AG08396 (cell line): ENCODE measurements around the gene NTRK1.

Source experiments
- DNase-seq: peaks from one replicate; pipeline ENCODE4 v3.0.0; 2012; ENCODE audit warnings: low spot score, mixed read lengths

The NTRK1 gene

DNA sequence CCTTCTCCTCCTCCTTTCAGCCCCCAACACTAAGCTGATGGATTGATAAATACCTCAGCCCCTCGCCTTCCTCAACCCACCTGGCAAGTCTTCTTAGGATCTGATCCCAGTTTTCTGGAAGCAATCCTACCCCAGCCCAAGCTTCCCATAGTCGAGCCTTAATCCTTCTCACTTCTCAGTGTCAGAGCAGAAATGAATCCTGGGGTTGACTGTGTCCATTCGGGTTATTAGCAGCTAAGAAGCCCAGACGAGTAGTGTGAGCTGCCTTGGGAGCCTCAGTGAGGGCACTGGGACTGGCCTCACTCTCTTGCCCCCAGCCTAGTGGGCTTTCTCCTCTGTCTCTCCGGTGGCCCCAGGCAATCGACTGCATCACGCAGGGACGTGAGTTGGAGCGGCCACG, 20.4 kb downstream of the NTRK1 start:
- no peak for DNase-seq

DNA sequence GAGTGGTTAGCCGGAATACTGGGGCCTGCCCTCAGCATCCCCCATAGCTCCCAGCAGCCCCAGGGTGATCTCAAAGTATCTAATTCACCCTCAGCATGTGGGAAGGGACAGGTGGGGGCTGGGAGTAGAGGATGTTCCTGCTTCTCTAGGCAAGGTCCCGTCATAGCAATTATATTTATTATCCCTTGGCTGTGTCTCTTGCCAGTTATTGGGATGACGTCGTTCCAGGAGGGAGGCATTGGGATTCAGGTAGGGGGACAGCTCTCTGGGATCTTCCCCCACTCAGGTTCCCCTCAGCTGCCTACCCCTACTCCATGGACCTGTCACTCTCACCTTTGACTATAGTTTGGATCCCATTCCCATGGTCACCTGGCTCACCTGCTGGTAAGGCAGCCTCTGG, 21.0 kb downstream of the NTRK1 start:
- no peak for DNase-seq

DNA sequence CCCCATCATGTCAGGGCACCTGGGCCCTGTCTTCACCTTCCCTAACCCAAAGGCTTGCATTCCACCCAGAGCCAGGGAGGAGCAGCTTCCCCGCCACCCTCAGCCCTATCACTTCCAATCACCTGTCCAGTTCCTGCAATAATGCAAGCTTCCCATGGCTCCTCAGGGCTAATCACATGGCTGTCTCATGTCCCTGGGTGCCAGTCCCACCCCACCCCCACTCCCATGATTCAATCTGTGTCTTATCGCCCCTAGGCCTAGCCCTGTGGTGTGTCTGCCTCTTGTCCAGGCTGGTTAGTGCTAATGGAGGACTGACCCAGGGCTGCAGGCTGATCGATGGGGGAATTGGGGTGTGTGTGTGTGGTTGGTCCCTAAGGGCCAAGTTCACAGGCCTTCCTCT, 21.9 kb downstream of the NTRK1 start:
- DNase-seq = no peak

DNA sequence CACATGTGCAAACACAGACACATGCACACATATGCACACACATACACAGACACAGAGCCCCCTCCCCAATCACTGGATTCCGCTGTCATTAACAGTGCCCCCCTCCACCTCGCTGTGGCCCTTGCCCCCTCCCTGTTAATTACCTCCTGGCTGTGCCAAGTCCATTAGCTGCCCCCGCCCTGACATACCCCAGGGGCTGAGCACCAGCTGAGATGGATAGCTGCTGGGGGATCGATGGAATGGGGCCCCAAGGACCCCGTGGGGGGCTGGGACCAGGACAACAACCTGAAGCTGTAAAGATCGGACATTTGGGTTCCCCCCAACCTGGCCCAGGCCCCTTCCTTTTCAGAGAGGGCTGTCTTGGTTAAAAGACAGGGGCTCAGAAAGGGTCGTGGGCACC, 23.3 kb downstream of the NTRK1 start:
- no peak for DNase-seq

DNA sequence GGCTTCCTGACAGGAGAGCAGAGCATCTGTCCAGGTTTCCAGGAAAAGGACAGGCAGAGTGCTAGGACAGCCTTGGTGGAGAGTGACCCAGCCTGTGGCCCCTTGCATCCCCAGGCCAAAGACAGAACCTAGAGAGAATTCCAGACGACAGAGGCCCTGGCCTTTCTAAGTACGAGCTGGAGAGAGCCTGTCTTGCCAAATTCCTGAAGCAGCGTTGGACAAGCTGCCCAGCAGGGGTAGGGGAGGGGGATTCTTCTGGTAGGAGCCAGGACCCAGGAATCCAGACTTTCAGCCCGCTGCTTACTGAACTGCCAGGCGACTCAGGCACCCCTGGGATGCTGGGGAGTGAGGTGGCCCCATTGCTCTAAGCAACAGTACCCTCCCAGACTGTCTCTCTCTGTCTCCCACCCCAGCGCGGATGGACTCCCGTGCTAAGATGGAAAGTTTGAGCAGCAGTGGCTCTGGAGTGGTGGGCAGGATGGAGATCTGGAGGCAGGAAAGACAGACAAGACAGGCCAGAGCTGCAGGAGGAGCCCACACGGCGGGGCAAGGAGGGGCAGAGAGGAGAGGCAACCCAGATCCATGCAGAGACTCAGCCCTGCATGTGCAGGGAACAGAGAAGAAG, 24.0 kb downstream of the NTRK1 start:
- DNase-seq = no peak

DNA sequence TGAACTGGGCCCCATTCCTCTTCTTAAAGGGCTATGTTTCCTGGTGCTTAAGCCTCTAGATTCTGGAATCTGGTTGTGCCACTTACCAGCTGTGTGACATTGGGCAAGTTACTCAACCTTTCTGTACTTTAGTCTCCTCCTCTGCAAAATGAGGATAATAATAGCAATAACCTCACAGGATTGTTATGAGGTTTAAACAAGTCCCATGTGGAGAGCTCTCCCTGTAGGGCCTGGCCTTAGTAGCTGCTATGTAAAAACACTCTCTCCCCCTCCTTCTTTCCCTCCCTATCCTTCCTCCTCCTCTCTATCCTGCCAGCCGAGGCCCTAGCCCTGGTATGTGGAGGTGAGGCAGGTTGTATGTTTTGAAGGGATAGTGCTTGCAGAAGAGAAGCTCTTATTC, 24.6 kb downstream of the NTRK1 start:
- DNase-seq = no peak

DNA sequence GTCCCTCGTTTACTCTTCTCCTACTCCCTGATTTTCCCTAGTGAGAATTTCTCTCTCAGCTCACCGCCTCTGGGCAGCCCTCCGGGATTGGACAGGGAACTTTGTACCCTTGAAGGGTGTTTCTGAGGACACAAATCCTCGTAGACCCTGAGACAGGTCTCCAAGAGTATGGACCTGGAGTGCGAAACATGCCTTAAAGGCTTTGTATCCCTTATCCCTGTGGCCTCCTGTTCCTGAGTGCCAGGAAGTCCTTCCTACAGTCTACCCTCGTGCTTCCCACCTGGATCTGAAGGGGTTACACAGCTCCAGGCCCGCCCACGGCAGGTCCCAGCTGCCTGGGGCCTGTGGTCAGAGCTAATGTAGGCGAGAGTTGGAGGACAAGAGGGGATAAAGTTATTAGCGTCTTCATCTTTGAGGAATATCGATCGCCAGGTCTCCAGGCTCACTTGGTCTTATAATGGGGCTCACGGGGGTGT, 25.3 kb downstream of the NTRK1 start:
- DNase-seq = no peak

DNA sequence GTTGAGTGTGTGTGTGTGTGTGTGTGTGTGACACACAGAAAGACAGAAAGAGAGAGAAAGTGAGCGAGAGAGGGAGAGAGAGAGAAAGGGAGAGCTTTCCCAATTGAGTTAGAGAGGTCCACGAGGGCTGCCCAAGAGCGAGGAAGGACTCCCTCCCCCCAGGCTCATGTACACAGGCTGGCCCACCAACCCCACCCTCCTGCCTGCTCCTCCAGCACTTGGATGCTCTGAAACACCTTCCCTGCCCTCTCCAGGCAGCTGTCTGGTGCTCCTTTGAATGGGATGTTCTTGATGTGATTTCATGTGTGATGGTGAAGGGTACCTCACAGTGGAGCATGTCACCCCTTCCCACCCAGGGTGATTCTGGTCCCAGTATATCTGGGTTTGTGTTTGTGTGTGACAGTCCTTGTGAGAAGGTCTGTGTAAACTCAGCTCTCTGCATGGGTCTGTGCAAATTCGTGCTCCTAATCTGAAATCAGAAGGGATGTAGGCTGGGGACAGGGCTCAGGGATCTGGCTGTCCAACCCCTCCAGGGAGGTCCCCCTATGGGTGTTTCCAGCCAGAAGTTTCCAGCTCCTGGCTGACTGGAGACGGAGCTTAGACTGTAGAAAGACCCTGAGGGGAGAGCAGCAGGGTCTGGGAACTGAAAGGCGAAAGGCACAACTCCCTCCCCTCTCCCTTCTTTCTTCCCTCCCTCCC, 26.1 kb downstream of the NTRK1 start:
- no peak for DNase-seq

DNA sequence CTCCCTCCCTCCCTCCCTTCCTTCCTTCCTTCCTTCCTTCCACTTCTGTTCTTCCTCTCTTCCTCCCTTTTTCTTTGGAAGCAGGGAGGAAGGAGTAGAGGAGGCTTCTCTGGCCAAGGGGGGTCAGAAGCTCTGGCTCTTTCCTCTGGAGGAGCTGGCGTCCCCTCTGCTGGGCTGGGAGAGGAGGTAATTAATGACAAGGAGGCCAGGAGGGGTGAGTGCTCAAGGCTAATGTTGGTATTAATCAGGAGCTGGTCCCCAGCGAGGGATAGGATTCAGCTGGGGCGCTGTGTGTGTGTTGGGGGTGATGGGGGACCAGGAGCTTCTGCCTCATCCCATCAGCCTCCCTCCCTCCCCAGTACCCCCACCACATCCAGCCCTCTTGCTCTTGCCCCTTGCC, 26.7 kb downstream of the NTRK1 start:
- DNase-seq = no peak

DNA sequence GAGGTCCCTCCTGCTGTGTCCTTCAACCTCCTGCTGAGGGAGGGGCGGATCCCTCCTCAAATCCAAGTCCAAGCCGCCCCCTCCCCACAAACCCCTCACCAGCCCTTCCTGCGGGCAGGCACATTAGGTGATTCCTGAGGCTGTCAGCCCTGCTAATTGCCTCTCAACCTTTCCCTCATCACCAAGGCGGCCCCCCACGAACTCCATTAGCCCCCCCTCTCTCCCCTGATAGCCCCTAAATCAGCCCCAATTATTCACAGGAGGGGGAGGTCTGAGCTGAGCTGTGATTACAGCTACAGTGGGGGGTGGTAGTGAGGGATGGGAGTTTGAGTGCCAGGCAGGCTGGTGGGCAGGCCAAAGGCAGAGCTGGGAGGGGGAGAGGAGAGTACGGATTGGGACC, 27.1 kb downstream of the NTRK1 start:
- no peak for DNase-seq

DNA sequence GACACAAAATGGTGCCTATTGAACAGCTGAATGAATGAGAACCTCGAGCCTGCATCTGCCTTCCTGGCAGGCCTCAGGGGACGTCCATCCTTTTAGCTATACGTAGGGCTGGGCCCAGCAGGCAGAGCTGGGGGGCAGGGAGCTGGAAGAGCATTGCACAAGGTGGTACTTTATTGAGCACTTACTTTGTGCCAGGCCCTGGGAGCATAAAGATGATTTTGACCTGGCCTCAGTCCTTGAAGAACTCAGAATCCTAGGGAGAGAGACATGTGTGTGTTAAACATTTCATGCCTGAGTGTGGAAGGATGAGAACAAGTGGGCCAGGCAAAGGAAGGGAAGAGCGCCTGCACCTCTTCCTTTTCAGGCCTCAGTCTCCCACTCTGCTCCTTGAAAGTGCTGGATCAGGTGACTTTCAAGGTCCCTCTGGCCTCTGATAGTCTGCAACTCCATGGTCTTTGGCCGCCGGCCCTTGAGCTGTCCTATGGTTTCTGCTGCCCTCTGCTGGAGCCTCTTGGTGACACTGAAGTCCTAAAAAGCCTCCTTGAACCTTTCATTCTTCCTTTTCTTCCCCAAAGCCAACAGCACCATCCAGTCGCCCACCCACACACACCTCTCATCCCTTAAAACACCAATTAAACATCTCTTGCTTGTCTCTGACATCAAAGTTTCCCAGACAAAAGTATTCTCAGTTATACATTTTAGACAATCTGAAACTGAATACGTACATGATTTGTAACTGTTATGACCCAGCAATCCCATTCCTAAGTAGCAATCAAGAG, 29.3 kb downstream of the NTRK1 start:
- peak; percentile 83 for DNase-seq

DNA sequence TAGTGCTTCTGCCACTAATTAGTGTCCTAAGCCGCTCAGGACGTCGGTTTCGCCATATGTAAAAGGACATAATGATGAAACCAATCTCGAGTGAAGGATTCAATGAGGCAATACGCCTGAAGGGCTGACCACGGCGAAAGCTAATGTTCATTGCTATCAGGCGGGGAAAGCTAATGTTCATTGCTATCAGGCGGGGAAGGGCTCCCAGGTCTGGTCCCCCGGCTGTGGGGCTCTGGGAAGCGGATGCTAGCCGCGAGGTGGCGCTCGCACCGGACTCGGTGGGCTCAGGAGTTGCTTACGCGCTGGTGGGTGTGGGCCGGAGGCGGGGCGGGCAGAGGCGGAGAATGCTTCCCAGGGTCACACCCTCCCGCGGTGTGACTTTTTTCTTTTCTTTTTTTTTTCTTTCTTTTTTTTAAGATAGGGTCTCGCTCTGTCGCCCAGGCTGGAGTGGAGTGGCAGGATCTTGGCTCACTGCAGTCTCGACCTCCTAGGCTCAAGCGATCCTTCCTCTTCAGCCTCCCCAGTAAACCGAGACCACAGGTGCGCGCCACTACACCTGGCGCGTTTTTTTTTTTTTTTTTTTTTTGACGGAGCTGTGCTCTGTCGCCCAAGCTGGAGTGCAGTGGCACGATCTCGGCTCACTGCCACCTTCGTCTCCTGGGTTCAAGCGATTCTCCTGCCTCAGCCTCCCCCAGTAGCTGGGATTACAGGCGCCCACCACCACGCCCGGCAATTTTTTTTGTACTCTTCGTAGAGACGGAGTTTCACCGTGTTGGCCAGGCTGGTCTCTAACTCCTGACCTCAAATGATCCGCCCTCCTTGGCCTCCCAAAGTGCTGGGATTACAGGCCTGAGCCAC, 31.8 kb downstream of the NTRK1 start:
- peak; percentile 93 for DNase-seq

DNA sequence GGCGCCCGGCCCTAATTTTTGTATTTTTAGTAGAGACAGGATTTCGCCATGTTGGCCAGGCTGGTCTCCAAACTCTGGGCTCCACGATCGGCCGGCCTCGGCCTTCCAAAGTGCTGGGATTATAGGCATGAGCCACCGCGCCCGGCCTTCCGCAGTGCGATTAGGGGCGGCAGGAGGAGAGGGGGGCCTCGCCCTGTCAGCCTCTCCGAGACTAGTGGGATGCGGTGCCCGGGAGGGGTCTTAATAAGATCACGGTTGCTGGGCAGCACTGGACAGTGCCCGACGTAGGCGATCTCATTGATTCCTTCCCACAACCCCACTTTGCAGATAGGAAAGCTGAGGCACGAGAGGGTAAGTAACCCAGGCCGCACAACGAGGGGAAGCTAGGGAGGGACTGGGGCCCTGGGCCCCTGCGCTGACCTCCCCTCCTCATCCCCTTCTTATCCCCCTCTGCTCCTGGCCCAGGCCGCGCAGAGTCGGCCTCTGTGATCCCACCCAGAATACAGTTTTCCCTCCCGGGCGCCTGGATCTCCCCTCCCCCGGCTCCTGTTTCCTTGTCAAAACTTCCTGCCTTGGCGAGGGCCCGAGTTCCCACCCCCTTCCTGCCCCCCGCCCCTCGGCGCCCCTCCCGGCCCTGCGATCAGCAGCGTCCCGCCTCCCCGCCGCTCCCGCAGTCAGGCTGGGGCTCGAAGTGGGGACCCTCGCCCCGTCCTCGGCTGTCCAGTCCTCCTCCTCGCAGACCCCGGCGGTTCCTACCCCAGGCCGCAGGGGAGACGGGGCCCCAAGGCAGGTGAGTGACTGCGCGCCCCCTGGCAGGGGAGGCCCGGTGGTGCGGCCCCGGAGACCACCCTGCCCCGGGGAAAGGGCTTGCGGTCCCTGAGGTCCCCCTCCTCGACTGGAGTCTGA, 32.6 kb downstream of the NTRK1 start, which contains the start of gene PEAR1:
Gene PEAR1, plus strand, starts transcription at position 671 of the 906 bp plus-strand sequence. CDS start 10,209 bp downstream, outside the sequence.
- DNase-seq = no peak

DNA sequence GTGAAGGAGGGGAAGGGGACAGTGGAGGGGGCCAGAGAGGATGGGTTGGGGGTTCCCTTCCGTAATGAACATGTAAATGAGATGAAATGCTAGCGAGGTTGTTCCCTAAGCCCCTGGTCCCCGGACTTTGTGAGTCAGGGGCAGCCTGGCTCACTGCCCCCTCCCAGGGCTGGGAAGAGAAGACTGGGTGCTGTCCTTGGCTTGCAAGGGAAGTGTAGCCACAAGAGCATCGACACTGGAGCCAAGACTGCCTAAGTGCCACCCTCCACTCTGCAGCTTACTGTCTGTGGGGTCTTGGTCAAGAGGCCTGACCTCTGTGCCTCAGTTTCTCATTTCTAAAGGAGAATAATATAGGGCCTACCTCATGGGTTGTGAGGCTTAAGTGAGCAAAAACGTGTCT, 33.3 kb downstream of the NTRK1 start:
- DNase-seq = no peak

DNA sequence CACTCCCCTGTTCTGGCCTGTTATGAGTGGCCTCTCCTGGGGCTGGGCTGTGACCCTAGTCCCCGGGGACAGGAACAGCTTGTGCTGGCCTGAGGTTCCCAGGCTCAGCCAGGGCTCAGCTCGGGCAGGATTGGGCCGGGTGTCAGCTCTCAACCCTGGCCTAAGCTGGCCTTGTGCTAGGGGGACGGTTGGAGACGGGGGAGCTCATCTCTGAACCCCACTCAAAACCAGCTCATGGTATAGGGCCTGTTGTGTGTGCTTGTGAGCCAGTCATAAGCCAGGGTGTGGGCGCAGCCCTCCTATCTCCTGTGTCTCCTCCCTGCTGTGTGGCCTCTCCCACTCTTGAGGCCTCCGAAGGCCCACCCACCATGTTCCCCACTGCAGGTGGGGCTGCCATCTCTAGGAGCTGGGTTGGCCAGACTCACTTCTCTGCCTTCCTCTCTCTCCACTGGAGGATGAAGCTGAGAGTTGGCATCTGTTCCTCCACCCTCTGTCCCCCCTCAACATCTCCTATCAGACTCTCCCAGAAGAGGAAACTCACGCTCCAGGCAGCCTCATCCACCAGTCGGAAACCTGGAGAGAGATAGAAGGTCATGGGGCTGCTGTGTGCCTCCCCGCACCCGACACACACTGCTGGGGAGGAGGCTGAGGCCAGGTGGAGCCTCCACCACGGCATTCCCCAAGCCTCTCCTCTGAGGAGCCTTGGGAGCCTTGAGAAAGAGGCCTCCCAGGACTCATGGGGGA, 34.2 kb downstream of the NTRK1 start:
- no peak for DNase-seq

DNA sequence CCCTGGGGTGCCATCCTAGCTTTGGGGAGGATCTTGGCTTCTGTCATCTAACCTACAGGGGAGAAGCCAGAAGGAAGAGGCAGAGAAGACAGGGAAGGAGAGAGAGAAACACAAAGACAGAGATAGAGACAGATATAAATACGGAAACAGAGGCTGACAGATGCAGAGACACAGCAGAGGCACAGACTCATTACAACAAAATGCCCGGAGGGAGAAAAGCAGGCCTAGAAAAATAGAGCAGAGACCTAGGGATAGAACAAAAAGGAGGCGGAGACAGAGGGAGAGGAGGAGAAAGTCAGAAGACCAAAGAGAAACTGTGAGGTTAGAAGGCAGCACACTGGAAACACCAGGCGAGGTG, 34.8 kb downstream of the NTRK1 start:
- DNase-seq = no peak

DNA sequence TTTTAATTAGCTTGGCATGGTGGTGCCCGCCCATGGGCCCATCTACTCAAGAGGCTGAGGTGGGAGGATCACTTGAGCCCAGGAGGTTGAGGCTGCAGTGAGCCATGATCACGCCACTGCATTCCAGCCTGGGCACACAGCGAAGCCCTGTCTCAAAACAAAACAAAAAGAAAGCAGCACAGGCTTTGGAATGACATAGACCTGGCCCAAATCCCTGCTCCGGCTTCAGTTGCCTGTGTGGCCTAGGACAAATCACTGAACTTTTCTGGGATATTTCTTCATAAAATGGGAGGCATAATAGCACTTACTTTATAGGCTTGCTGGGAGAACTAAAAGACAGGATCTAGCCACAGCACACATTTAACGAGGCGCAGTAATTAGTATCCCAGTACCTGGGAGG, 35.3 kb downstream of the NTRK1 start:
- no peak for DNase-seq

DNA sequence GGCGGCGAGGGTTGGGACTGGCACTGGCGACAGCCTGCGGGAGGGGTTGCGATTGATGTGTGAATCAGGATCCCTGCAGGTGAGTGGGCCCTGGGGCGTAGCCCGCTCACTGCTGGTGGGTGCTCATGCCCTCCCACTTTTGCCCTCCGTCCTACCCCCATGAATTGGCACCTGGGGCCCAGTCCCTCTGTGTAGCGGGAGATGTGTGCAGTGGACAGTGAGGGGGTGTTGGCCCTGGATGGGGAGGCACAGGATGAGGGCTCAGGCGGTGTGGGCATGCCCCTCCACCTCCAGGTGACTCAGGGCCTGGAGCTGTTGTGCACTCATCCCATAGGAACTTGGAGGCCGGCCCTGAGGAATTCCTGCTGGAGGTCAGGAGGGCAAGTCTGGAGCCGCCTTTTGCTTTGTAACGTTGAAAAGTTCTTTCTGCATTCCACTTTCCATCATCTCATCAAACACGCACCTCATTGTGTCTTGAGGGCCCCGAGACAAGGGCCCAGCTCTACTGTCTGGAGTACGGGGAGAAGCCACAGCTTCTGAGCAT, 35.9 kb downstream of the NTRK1 start:
- peak; percentile 94 for DNase-seq

DNA sequence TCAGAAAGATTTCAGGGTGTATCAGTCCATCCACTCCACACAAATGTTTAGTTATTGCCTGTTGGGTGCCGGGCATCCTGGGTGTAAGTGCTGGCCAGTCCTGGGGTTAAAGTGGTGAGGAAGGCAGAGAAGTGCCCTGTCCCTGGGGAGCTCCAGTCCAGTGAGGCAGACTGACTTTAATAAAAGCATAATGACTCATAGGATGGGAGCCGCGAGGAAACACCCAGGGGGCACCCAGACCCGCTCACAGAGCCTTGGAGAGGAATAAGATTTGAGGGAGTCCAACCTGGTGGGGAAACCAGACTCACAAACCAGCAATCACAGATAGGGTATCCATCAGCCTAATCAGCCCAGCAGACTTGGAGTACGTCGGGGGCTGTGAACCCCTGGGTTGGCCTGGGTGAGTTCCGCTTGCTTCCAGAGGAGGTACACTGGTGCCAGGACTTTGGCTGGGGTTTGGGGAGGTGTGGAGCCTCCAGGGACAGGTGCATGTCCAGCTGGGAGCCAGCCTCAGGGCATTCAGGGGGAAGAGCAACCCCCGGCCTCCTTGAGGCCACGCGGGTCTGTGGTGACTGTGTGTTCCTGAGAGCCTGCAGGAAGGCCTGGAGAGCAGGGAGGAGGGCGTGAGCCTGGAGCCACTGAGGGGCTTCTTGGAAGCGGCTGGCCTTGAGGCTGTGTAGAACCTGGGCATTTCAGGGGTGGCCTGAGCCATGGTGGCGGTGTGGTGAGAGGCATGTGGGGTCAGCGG, 36.6 kb downstream of the NTRK1 start:
- peak; percentile 58 for DNase-seq
